ENCODE measurements around the gene NOXO1.

NOXO1 gene

DNA sequence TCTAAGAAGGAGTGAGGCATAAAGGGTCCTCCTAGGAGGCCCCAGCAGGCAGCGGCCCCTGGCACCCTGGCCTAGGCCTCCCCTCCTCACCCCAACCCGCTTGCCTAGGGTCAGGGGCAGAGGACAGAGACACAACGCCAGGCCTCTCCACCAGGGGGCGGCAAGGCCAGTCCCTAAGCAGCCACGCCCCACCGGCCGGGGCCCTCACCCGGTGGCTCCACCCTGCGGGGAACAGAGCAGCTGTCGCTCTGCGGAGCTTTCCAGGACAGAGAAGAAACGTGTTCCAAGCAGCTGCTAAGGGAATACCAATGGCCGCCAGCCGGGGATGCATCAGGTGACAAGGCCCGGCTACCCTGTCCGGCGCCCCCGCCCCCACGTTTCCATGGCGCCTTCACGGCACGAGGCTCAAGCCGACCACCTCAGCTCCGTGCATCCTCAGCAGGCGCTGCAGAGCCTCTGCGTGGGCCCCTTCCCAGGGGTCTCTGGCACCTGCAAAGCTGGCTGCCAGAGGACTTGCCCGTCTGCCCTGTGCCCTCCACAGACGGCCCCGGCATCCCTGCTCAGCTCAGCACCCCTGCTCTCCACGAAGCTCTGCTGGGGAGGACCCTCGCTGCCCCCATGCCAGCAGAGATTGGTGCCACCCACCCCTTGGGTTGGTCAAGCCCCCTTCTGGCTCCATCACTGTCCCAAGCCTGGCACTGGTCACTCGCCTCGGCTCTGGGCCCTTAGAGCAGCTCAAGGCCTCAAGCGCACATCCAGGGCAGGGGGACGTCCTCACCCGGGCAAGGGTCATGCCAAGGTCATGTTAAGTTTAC, 22.8 kb upstream of the NOXO1 start:
- TF ChIP-seq, protein P1, sequence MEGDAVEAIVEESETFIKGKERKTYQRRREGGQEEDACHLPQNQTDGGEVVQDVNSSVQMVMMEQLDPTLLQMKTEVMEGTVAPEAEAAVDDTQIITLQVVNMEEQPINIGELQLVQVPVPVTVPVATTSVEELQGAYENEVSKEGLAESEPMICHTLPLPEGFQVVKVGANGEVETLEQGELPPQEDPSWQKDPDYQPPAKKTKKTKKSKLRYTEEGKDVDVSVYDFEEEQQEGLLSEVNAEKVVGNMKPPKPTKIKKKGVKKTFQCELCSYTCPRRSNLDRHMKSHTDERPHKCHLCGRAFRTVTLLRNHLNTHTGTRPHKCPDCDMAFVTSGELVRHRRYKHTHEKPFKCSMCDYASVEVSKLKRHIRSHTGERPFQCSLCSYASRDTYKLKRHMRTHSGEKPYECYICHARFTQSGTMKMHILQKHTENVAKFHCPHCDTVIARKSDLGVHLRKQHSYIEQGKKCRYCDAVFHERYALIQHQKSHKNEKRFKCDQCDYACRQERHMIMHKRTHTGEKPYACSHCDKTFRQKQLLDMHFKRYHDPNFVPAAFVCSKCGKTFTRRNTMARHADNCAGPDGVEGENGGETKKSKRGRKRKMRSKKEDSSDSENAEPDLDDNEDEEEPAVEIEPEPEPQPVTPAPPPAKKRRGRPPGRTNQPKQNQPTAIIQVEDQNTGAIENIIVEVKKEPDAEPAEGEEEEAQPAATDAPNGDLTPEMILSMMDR (IDR thresholded peaks at IDR 0.05; ENCODE audit: extremely low read depth, missing control alignments): peak; percentile 98
- peak; percentile 96 for DNase-seq (ENCODE audit: low spot score)

DNA sequence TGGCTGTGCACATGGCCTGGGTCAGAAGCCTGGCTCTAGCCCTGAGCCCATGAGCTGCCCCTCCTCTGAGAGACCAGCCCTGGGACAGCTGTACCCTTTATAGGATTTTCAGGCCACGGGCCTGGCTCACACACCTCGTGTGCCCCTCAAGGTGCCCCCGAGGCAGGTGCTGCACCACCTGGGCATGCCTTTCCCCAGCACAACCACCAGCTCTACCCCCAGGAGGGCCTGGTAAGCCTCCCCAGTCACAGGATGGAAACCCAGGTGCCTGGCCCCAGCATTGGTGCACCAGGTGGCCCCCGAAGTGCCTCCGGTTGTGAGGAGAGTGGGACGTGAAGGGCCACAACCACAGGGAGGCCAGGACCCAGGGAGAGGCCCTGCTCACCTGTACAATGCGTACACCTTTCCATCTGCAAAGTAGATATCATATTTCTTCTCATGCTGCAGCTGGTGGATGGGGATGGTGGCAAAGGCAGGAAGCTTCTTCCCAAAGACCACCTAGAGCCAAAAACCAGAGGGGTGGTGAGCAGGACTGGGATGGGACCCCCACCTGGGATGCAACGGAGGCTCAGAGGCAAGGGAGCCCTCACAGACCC, 22.1 kb upstream of the NOXO1 start:
- DNase-seq (ENCODE audit: low spot score): no peak
- TF ChIP-seq, protein P1 (IDR thresholded peaks at IDR 0.05; ENCODE audit: extremely low read depth, missing control alignments): no peak

DNA sequence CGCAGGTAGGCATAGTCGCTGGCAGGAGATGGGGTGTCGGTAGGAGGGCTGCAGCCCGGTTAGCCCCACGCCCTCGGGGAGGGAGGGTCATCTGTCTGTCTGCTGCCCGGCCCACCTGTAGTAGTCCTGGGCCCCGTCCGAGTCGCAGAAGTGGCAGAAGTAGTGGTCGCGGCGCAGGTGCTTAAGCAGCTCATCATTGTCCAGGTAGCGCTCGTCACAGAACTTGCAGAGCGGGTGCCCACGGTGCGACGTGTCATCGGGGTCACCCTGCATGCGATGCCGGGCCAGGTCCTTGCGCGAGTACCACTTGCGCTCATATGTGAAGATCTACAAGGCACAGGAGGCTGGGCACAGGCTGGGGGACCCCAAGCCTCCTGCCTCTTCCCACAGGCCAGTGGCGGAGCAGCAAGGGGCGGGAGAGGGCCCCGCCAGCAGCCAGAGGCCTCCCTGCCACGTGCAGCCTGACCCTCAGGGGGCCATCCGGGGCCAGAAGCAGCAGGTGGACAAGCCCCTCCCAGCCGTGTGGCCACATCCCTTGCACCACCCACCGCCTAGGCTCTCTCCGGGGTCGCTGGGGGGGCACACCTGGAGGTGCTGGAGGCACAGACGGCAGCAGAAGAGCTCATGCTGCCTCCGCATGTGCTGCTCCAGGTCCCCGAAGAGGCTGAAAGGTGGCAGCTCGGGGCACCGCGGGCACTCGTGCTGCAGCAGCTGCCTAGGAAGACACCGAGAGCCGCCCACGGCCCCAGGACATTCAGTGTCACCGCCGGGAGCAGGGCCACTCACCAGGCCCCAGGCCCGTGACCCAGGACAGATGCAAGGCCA, 21.3 kb upstream of the NOXO1 start:
- DNase-seq (ENCODE audit: low spot score): no peak
- TF ChIP-seq, protein P1 (IDR thresholded peaks at IDR 0.05; ENCODE audit: extremely low read depth, missing control alignments): no peak

DNA sequence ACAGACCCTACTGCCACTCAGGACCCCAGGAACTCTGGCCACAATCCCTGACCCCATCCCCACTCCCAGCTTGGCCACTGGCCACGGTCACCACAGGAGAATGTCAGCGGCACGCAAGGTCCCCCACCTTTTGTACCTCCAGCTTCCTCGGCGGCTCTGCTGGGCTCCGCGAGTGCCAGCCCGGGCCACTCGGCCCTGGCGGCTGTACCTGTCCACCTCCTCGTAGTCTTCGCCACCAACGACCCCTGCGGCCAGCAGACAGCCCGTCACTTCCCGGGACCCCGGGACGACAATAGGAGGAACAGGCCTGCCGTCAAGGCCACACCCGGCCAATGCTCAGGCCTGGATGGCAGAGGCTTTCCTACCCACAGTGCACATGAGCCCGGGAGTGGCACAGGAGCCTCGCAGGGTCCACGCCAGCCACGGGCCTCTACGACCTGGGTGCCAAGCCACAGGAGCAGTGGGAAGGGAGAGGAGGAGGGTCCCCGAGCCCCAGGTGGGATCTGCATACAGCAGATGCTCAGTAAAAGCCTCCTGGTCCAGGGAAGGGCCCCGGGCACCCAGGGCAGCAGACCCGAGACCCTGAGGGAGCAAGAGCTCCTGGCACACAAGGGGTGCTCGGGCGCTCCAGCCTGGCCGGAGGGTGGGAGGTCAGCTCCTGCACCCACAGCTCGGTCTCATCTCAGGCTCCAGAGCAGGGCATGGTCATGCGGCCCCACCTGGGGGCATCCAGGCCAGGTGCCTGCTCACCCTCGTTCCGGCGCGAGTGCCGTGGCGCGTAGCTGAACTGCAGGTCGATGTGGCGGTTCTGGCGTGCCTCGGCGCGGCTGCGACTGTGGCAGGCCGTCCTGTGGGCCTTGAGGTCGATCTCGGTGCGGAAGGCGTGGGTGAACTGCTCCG, 20.4 kb upstream of the NOXO1 start:
- no peak for DNase-seq (ENCODE audit: low spot score)
- TF ChIP-seq, protein P1 (IDR thresholded peaks at IDR 0.05; ENCODE audit: extremely low read depth, missing control alignments): no peak

DNA sequence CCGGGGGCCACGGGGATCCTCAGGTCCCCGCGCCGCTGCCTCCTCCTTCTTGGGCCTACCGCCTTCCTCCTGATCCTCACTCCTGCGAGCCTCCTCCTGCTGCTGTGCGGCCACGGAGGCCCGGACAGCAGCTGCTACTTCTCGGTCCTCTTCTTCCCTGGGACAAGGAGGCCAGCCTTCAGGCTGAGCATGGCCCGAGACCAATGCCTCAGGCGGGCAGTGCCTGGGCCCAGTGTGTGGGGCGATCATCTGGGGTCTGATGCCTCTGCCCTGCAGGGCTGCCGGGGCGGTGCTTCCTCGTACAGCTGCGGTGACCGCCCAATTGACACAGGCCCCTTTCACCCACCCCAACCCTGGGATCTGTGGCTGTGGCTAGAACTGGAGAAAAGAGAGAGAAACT, 19.8 kb upstream of the NOXO1 start:
- TF ChIP-seq, protein P1 (IDR thresholded peaks at IDR 0.05; ENCODE audit: extremely low read depth, missing control alignments): no peak
- DNase-seq (ENCODE audit: low spot score): no peak

DNA sequence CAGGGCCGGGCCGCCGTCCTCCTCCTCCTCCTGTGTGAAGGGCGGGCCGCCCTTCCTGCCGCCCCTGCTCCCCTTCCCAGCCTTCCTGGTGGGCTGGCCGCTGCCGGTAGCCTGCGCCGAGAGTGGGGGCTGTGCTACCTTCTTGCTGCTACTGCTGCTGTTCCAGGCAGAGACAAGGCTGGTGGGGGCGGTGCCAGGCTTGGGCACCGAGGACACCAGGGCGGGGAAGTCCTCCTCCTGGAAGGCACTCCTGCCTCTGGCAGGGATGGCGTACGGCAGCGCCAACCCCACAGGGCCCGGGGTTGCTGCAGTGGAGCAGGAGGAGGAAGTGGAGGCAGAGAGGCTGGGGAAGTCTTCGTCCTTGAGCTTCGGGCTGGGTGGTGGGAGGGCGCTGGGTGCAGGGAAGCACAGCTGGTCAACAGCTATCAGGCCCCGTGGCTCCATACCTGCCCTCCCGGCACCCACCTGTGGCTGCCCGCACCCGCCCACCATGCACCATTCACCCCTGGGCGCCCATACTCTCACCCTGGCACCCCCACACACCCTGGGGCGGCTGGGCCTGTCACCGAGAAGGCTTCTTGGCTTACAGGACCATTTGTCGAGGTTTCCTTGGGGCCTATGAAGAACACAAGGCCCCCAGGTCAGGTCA, 18.7 kb upstream of the NOXO1 start:
- DNase-seq (ENCODE audit: low spot score): no peak
- TF ChIP-seq, protein P1 (IDR thresholded peaks at IDR 0.05; ENCODE audit: extremely low read depth, missing control alignments): no peak
